DOHH2 (cell line): ENCODE measurements around the gene NLK.

Experiments
- H3F3A ChIP-seq: fragments of 200-600 bp; sonication (generic), shearing (Covaris generic); 2 replicates; pipeline ENCODE4 v1.6.0; 2016; ENCODE audit warnings: antibody characterized with exemption, mild to moderate bottlenecking; ENCODE audit not compliant: control insufficient read depth, insufficient read depth
- H3K27ac ChIP-seq: fragments of 200-600 bp; sonication (generic); 2 replicates; pipeline ENCODE4 v1.5.1; 2014; ENCODE audit warnings: low read depth, mild to moderate bottlenecking, low read length, moderate library complexity
- H3K27me3 ChIP-seq: fragments of 200-600 bp; sonication (generic); 2 replicates; pipeline ENCODE4 v1.6.1; 2014; ENCODE audit warnings: mild to moderate bottlenecking, low read length, mixed read lengths; ENCODE audit not compliant: control insufficient read depth
- H3K36me3 ChIP-seq: fragments of 200-600 bp; sonication (generic); 2 replicates; pipeline ENCODE4 v1.6.1; 2014; ENCODE audit warnings: mild to moderate bottlenecking, low read length, moderate library complexity, mixed read lengths; ENCODE audit not compliant: control insufficient read depth
- H3K4me1 ChIP-seq: fragments of 200-600 bp; sonication (generic); 2 replicates; pipeline ENCODE4 v1.6.1; 2014; ENCODE audit warnings: mild to moderate bottlenecking, low read length, mixed read lengths; ENCODE audit not compliant: control insufficient read depth
- H3K4me2 ChIP-seq: fragments of 200-600 bp; sonication (generic); 2 replicates; pipeline ENCODE4 v1.6.0; 2014; ENCODE audit warnings: mild to moderate bottlenecking, low read length, moderate library complexity
- H3K4me3 ChIP-seq: fragments of 200-600 bp; sonication (generic); 2 replicates; pipeline ENCODE4 v1.5.1; 2014; ENCODE audit warnings: mild to moderate bottlenecking, low read length, mixed read lengths
- H3K79me2 ChIP-seq: fragments of 200-600 bp; sonication (generic); 2 replicates; pipeline ENCODE4 v1.6.1; 2014; ENCODE audit warnings: mild to moderate bottlenecking, low read length, mixed read lengths; ENCODE audit not compliant: control insufficient read depth
- H3K9me2 ChIP-seq: fragments of 200-600 bp; sonication (generic); replicated peaks from 2 replicates; pipeline ENCODE4 v1.6.1; 2014; ENCODE audit warnings: mild to moderate bottlenecking, low read length, mixed read lengths; ENCODE audit not compliant: control insufficient read depth
- H3K9me3 ChIP-seq: fragments of 200-600 bp; sonication (generic); 2 replicates; pipeline ENCODE4 v1.6.1; 2014; ENCODE audit warnings: antibody characterized with exemption, low read length, mixed read lengths; ENCODE audit not compliant: control insufficient read depth, insufficient read depth
- H4K20me1 ChIP-seq: fragments of 200-600 bp; sonication (generic); 2 replicates; pipeline ENCODE4 v1.6.0; 2014; ENCODE audit warnings: low read depth, mild to moderate bottlenecking, antibody characterized with exemption, low read length, moderate library complexity; ENCODE audit not compliant: control insufficient read depth, insufficient read depth
- EZH2phosphoT487 ChIP-seq: fragments of 200-600 bp; sonication (generic); IDR thresholded peaks from 2 replicates; pipeline ENCODE4 v1.6.1; 2017; ENCODE audit warnings: borderline replicate concordance, mild to moderate bottlenecking, antibody characterized with exemption, low read length, moderate library complexity, mixed read lengths
- TF ChIP-seq, protein P1 (sequence below): fragments of 200-600 bp; sonication (generic); IDR thresholded peaks from one replicate; pipeline ENCODE4 v1.5.1; 2014; ENCODE audit warnings: antibody characterized with exemption, mild to moderate bottlenecking, low read depth, low read length; ENCODE audit not compliant: poor library complexity, severe bottlenecking

The NLK gene

DNA sequence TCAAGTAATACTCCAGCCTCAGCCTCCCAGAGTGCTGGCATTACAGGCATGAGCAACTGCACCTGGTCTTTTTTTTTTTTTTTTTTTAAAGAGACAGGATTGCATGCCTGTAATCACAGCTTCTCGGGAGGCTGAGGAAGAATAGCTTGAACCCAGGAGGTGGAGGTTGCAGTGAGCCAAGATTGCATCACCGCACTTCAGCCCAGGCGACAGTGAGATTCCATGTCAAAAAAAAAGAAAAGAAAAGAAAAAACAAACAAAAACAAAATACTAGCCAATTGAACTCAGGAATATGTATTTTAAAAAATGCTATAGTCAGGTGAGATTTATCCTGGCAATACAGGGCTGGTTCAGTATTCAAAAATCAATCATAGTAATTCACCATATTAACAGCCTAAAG lies 158.8 kb downstream of the NLK start:
- H3K36me3 ChIP-seq, result peaks cover under 1% of the 10 kb centered on the region
- no peaks in the 10 kb centered on the region for H3K4me1 ChIP-seq
- no peaks in the 10 kb centered on the region for H3K9me3 ChIP-seq
- H3K9me2 ChIP-seq, result no peaks in the 10 kb centered on the region
- no peak overlapping the region for H3K4me3 ChIP-seq
- no peak overlapping the region for H3K4me2 ChIP-seq
- H3K79me2 ChIP-seq, result no peaks in the 10 kb centered on the region
- no peaks in the 10 kb centered on the region for H3K27me3 ChIP-seq
- H3K27ac ChIP-seq, result no peak overlapping the region
- TF ChIP-seq EZH2phosphoT487, result no peak
- TF ChIP-seq, protein P1, sequence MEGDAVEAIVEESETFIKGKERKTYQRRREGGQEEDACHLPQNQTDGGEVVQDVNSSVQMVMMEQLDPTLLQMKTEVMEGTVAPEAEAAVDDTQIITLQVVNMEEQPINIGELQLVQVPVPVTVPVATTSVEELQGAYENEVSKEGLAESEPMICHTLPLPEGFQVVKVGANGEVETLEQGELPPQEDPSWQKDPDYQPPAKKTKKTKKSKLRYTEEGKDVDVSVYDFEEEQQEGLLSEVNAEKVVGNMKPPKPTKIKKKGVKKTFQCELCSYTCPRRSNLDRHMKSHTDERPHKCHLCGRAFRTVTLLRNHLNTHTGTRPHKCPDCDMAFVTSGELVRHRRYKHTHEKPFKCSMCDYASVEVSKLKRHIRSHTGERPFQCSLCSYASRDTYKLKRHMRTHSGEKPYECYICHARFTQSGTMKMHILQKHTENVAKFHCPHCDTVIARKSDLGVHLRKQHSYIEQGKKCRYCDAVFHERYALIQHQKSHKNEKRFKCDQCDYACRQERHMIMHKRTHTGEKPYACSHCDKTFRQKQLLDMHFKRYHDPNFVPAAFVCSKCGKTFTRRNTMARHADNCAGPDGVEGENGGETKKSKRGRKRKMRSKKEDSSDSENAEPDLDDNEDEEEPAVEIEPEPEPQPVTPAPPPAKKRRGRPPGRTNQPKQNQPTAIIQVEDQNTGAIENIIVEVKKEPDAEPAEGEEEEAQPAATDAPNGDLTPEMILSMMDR, result no peak
- 0 out of 2 replicates have a peak, but pooled peaks cover 2% of the 10 kb centered on the region for H3F3A ChIP-seq
- H4K20me1 ChIP-seq, result no peaks in the 10 kb centered on the region

DNA sequence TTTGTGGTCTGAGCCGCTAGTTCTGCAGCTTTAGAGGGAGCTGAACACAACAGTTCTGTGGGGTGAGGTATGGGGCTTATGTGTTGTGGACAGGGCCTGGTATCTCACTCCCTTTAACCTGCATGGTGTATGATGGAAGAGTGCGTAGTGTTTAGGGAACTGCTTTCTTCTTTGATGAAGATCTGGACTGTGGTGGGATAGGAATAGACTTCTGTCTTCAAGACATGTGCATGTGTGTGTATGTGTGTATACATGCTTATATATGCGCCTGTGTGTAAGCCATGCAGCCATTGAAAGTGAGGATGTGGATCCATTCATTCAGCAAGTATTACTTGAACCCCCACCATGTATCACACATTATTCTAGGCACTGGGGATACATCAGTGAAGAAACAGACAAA lies 161.8 kb downstream of the NLK start:
- H3K36me3 ChIP-seq, result no peaks in the 10 kb centered on the region
- H3K4me1 ChIP-seq, result no peaks in the 10 kb centered on the region
- H4K20me1 ChIP-seq, result no peaks in the 10 kb centered on the region
- no peaks in the 10 kb centered on the region for H3K27me3 ChIP-seq
- no peak for TF ChIP-seq EZH2phosphoT487
- TF ChIP-seq, protein P1, result no peak
- H3K4me3 ChIP-seq, result no peak overlapping the region
- H3F3A ChIP-seq, result 0 out of 2 replicates have a peak, but pooled peaks cover 2% of the 10 kb centered on the region
- H3K4me2 ChIP-seq, result no peak overlapping the region
- no peaks in the 10 kb centered on the region for H3K9me2 ChIP-seq
- no peaks in the 10 kb centered on the region for H3K79me2 ChIP-seq
- no peaks in the 10 kb centered on the region for H3K9me3 ChIP-seq
- no peak overlapping the region for H3K27ac ChIP-seq

DNA sequence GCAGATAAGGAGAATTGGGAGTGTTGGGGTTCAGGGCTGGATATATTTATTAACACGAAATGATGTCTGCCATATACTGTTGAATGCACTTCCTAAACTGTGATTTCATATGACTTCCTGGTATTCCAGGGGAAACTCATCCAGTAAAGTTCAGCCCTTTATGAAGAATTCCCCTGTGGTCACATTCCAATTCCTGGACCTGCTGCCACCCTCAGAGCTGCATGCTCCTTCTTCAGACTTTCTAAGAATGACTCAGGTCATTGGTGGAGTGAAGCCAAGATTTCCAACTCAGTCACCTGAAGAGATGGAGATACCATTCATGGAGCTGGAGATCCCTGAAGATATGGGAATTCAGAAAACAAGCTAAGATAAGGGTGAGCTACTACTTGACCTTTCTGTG lies 162.3 kb downstream of the NLK start:
- Histone ChIP-seq H3K9me3 (no peaks in the 10 kb centered on the region), H3K36me3 (no peaks in the 10 kb centered on the region), H3K79me2 (no peaks in the 10 kb centered on the region), H3F3A (0 out of 2 replicates have a peak, but pooled peaks cover 2% of the 10 kb centered on the region), H3K4me2 (no peak overlapping the region), H3K9me2 (no peaks in the 10 kb centered on the region), H3K27me3 (no peaks in the 10 kb centered on the region), H3K4me3 (no peak overlapping the region), H3K4me1 (no peaks in the 10 kb centered on the region), H3K27ac (no peak overlapping the region), H4K20me1 (no peaks in the 10 kb centered on the region)
- TF ChIP-seq, protein P1, result no peak
- TF ChIP-seq EZH2phosphoT487, result no peak

DNA sequence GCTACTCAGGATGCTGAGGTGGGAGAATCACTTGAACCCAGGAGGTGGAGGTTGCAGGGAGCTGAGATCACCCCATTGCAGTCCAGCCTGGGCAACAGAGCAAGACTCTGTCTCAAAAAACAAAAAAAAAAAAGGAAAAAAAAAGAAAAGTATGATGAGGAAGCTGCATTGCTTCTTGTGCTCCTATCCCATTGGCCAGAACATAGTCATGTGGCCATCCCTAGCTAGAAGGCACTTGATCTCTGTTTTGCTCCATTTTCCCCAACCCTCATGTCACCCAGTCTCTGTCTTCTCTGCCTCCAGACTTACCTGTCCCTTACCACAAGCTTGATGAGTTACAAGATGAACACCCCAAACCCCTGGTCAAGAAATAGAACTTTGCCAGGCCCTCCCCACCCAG lies 163.8 kb downstream of the NLK start:
- no peaks in the 10 kb centered on the region for H3K36me3 ChIP-seq
- H3K4me3 ChIP-seq, result no peak overlapping the region
- H3K9me3 ChIP-seq, result peaks cover 8% of the 10 kb centered on the region; the same call in 1 of the 2 replicates
- no peaks in the 10 kb centered on the region for H3K27me3 ChIP-seq
- no peak overlapping the region for H3K4me2 ChIP-seq
- H4K20me1 ChIP-seq, result no peaks in the 10 kb centered on the region
- no peaks in the 10 kb centered on the region for H3K79me2 ChIP-seq
- H3F3A ChIP-seq, result no peaks in the 10 kb centered on the region
- TF ChIP-seq, protein P1, result no peak
- no peak for TF ChIP-seq EZH2phosphoT487
- no peaks in the 10 kb centered on the region for H3K9me2 ChIP-seq
- no peak overlapping the region for H3K27ac ChIP-seq
- H3K4me1 ChIP-seq, result no peaks in the 10 kb centered on the region
